ENCODE results near the gene NMBR.
"Not testable (repeated sequence)": the region's sequence is repeated elsewhere in the genome, so short reads cannot be mapped to it uniquely, and the experiment has no call there.

NMBR gene

GRCh38 chr6:142155895-142156757 lies 9.2 kb upstream of the NMBR start:
- no peak for DNase-seq (ENCODE audit: extremely low read depth in 1 of 2, low read depth in 1 of 2)

DNA sequence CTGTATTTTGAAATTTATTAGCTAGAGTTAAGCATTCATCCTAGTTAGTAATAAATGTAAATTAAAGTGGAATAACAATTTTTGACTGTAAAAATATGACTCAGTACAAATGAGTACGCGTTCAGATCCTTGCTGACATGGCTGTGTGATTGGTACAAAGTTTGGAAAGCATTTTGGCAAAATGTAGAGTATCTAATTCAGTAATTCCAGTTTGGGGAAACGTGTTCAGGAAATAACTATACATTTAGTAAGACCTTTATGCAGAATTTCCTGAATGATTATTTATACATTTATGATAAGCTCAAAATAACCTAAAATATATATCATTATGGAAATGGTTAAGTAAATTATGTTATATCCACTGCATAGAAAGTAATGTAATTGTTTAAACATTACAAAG lies 8.2 kb upstream of the NMBR start:
- DNase-seq (ENCODE audit: extremely low read depth in 1 of 2, low read depth in 1 of 2): no peak

- no peak for DNase-seq (ENCODE audit: extremely low read depth in 1 of 2, low read depth in 1 of 2)
Observed at GRCh38 chr6:142154336-142154735, 7.4 kb upstream of the NMBR start.

GRCh38 chr6:142153196-142153595 lies 6.3 kb upstream of the NMBR start:
- DNase-seq (ENCODE audit: extremely low read depth in 1 of 2, low read depth in 1 of 2): no peak

DNA sequence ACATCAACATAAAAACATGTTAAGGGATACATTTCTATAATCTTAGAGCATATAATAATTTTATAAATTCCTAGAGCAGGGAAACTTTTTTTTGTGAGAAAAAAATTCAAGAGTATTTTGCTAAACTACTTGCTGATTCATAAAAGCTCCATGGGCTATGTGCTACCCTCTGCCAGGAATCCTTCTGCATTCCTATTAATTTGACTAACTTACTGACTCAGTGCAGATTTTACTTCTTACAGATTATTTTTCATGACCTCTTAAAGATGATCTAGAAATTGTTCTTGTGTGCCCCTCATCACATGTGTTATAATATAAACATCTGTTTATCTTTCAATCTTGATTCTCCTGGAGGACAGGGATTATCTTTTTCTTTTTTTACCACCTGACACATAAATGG lies 5.8 kb upstream of the NMBR start:
- no peak for DNase-seq (ENCODE audit: extremely low read depth in 1 of 2, low read depth in 1 of 2)

DNA sequence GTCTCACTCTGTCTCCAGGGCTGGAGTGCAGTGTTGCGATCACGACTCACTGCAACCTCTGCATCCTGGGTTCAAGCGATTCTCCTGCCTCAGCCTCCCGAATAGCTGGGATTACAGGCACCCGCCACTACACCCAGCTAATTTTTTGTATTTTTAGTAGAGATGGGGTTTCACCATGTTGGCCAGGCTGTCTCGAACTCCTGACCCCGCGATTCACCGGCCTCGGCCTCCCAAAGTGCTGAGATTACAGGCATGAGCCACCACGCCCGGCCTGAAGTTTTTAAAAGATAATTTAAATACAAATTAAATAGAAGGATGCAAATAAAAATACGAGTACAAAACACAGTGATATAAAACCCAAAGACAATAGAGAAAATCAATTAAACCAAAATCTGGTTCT lies 5.4 kb downstream of the NMBR start:
- not testable (repeated sequence) for DNase-seq (ENCODE audit: extremely low read depth in 1 of 2, low read depth in 1 of 2)

DNA sequence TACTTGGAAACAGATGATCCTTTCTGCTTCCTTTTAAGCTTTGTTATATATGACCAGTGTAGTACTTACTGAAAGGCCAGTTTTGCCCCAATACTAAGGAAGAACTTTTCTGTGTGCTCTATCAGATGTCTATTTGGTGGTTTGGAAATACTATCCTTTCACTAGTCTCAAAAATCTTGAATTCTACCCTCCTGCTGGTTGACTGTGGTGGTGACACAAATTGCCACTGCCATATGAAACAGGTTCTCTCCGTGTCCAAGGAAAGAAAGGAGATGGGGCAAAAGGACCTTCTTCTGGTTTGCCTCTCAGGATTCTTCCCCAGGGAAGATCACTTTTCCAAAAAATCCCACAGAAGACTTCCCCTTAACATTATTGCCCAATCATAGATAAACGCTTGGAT lies 8.0 kb downstream of the NMBR start:
- no peak for DNase-seq (ENCODE audit: extremely low read depth in 1 of 2, low read depth in 1 of 2)

DNA sequence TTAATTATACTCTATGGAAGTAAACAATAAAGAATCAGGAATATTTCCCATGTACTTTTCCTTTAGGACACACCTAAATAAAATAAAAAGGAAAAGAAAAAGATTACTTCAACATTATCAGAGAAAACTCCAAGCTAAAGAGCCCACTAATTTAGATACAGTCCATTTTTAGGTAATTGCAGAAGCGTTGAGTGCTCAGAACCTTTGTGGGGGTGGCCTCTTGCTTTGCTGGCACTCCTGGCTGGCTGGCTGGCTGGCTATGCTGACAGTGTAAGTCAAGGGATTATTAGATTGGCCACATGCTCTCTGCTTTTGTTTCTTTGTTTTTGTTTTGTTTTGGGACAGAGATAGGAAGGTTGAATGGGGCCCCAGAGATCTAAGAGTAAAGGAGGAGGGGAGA lies 14.3 kb downstream of the NMBR start, which contains the start of gene GJE1:
Gene GJE1, plus strand, starts transcription at position 301 of the 400 bp plus-strand sequence. CDS start 234 bp downstream, outside the sequence.
- no peak for DNase-seq (ENCODE audit: extremely low read depth in 1 of 2, low read depth in 1 of 2)

GRCh38 chr6:142130814-142131213 lies 16.1 kb downstream of the NMBR start:
- DNase-seq (ENCODE audit: extremely low read depth in 1 of 2, low read depth in 1 of 2): no peak

DNA sequence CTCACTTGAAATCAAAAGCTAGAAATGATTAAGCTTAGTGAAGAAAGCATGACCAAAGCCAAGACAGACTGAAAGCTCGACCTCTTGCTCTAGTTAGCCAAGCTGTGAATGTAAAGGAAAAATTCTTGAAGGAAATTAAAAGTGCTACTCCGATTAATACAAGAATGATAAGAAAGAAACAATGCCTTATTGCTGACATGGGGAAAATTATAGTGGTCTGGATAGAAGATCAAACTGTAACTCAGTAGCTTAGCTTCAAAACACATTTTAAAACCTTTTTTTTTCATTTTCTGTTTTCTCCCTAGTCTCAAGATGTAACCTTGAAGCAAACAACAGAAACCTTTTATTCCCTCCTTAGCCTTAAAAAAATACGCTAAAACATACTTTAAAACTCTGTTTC lies 25.6 kb downstream of the NMBR start:
- DNase-seq (ENCODE audit: extremely low read depth in 1 of 2, low read depth in 1 of 2): no peak

- DNase-seq (ENCODE audit: extremely low read depth in 1 of 2, low read depth in 1 of 2): no peak
Observed at GRCh38 chr6:142118925-142119324, 28.0 kb downstream of the NMBR start.

DNA sequence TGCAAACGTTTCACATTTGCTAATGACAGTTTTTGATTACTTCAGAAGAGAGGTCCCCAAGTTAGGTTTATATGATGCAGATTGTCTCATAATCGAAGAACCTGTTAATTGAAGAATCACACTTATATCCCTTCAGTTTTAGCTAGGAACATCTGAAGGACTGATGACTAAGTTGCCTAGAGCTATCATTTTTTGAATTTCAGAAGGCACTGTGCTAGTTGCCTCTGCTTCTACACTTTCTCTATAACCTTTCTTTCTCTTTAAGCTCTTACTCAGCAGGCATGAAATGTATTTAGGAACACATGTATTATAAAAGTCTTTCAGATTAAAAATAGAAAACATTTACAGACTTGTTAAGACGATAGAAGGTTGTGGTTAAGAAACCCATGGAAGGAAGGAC lies 28.6 kb downstream of the NMBR start:
- DNase-seq (ENCODE audit: extremely low read depth in 1 of 2, low read depth in 1 of 2): no peak

DNA sequence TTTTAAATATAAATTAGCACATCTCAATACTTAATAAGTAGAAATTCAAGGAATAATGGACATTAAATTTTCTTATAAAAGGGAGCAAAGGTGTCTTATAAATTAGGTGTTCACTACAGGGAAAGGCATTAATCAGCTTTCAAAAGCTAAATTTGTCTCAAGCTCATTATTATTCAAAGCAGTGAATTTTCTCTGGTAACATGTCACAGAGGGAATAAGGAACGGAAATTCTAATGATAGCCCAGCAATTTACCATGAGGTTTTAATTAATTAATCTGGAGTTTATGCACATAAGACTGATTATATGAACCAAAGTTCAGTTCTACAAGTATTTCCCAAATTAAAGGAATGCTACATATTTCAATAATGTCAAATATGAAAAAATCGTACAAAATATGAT lies 29.6 kb downstream of the NMBR start:
- DNase-seq (ENCODE audit: extremely low read depth in 1 of 2, low read depth in 1 of 2): no peak

DNA sequence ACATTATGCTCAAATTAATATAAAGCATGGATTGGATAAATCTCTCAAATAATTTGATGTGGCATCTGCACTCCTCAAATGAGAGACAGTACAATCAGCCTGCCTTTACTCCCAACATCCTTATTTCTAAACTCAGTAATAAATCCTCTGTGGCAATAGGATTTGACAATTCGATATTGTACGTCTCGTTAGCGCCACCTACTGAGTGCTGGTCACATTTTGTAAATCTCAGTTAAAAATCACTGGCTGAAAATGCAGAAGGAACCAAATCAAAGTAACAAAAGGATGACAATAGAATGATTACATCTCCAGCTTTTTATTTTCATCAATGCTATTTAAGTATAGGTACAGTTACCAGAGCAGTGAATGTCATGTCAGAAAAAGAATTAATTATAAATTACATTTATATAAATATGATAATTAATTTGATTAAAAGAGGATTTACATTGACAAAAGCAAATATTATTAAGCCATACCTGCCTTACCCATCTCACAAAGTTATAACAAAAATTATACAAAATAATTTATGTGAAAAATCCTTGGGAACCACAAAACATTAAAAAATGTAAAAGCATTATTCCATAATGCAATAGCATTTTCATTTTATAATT lies 34.4 kb downstream of the NMBR start:
- peak; percentile 19 to 49 for DNase-seq (ENCODE audit: extremely low read depth in 1 of 2, low read depth in 1 of 2)

GRCh38 chr6:142110820-142111219 lies 36.1 kb downstream of the NMBR start:
- not testable (repeated sequence) for DNase-seq (ENCODE audit: extremely low read depth in 1 of 2, low read depth in 1 of 2)

DNA sequence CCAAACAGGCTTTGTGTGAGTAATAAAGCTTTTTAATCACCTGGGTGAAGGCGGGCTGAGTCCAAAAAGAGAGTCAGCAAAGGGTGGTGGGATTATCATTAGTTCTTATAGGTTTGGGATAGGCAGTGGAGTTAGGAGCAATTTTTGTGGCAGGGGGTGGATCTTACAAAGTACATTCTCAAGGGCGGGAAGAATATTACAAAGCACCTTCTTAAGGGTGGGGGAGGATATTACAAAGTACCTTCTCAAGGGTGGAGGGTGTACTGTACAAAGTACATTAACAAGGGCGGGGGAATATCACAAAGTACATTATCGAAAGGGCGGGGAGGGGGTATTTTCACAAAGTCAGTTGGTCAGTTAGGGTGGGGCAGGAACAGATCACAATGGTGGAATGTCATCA lies 42.1 kb downstream of the NMBR start:
- not testable (repeated sequence) for DNase-seq (ENCODE audit: extremely low read depth in 1 of 2, low read depth in 1 of 2)

- DNase-seq (ENCODE audit: extremely low read depth in 1 of 2, low read depth in 1 of 2): no peak
Observed at GRCh38 chr6:142088858-142089216, 58.1 kb downstream of the NMBR start.

GRCh38 chr6:142087950-142088857 lies 58.7 kb downstream of the NMBR start:
- no peak for DNase-seq (ENCODE audit: extremely low read depth in 1 of 2, low read depth in 1 of 2)

DNA sequence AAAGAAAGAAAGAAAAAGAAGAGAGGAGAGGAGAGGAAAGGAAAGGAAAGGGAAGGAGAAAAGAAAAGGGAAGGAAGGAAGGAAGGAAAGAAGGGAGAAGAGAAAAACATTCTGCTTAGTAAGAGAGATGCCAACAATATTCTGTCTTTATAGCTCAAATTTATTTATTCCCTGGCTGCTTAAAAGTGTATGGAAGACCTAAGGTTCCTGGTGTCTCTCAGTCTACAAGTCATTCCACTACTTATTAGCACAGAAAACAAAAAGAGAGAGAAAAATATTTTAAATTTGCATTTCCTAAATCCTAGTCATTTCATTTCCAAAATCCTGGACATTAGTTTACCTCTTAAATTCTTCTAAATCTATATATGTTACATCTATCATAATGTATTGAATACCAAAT lies 67.8 kb downstream of the NMBR start:
- DNase-seq (ENCODE audit: extremely low read depth in 1 of 2, low read depth in 1 of 2): no peak

GRCh38 chr6:142075516-142076101 lies 71.3 kb downstream of the NMBR start:
- DNase-seq (ENCODE audit: extremely low read depth in 1 of 2, low read depth in 1 of 2): no peak

GRCh38 chr6:142074516-142074915 lies 72.4 kb downstream of the NMBR start:
- no peak for DNase-seq (ENCODE audit: extremely low read depth in 1 of 2, low read depth in 1 of 2)
